GM10266 (cell line): ENCODE results near the gene NLGN1.

Source experiments
- DNase-seq: peaks from one replicate; pipeline ENCODE4 v3.0.0; 2012; ENCODE audit errors: extremely low spot score
- CTCF ChIP-seq: IDR thresholded peaks from 2 replicates; pipeline ENCODE4 v1.5.1; 2012; ENCODE audit warnings: mild to moderate bottlenecking, low read depth; ENCODE audit not compliant: control insufficient read depth, insufficient read depth; ENCODE audit errors: missing control alignments

NLGN1 gene

GRCh38 chr3:173635826-173636225 lies 238.3 kb downstream of the NLGN1 start:
- TF ChIP-seq CTCF = no peak
- no peak for DNase-seq

GRCh38 chr3:173639098-173639497 lies 241.6 kb downstream of the NLGN1 start:
- DNase-seq = no peak
- TF ChIP-seq CTCF = no peak

- no peak for TF ChIP-seq CTCF
- no peak for DNase-seq
These were observed 244.2 kb downstream of the NLGN1 start for GRCh38 chr3:173641696-173642095.

GRCh38 chr3:173644086-173645082 lies 246.8 kb downstream of the NLGN1 start:
- DNase-seq = no peak
- no peak for TF ChIP-seq CTCF

- no peak for DNase-seq
- TF ChIP-seq CTCF = no peak
These were observed 253.1 kb downstream of the NLGN1 start for GRCh38 chr3:173650596-173650995.

GRCh38 chr3:173652093-173652492 lies 254.5 kb downstream of the NLGN1 start:
- no peak for TF ChIP-seq CTCF
- DNase-seq = no peak

GRCh38 chr3:173653781-173654180 lies 256.2 kb downstream of the NLGN1 start:
- TF ChIP-seq CTCF = no peak
- DNase-seq = no peak
